GM19328 (cell line): ENCODE results near the gene PTPRK.

Experiments
- ATAC-seq: cut with Tn5 transposase; IDR thresholded peaks from one replicate; pipeline ENCODE4 v1.9.1; 2021; ENCODE audit warnings: mild to moderate bottlenecking, moderate library complexity; ENCODE audit not compliant: unreplicated experiment

PTPRK gene

DNA sequence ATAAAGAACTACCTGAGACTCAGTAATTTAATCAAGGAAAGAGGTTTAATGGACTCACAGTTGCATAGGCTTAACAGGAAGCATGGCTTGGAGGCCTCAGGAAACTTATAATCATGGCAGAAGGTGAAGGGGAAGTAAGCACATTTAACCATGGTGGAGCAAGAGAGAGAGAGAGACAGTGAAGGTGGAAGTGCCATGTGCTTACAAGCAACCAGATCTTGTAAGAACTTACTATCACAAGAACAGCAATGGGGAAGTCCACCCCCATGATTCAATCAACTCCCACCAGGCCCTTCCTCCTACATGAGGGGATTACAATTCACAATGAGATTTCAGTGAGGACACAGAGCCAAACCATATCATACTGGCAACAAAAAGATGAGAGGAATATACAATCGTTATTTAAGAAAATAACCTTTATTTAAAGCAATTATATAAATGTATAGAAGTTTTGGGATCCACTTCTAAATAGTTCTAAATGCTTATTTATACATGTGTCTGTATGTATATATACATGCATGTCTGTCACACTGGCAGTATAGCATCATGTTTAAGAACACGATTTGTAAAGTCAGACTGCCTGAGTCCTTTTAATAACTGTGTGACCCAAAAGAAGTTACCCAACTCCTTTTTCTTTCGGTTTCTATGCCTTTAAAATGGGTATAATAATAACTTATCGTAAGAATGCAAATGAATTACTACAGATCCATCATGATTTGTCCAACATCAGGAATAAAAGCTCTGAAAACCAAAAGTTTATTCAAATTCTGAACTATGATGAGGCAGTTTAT is 363.9 kb downstream of the PTPRK start:
- ATAC-seq, result no peak

DNA sequence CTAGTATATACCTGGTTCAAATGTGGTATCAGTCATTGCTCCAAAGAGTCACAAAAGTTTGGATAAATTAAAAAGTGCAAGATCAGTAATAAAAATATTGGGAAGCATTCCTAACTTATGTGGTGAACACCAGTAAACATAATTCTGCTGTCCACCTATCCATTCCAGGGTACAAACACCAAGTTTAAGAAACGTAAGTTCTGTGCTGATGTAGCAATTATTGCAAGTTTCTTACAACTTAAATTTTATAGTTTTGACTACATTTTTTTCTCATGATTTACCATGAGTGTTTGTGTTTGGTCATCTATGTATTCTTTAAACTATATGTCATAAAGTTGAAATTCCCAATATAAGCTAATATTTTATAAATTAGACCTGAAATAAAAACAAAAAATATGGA is 364.6 kb downstream of the PTPRK start:
- no peak for ATAC-seq

DNA sequence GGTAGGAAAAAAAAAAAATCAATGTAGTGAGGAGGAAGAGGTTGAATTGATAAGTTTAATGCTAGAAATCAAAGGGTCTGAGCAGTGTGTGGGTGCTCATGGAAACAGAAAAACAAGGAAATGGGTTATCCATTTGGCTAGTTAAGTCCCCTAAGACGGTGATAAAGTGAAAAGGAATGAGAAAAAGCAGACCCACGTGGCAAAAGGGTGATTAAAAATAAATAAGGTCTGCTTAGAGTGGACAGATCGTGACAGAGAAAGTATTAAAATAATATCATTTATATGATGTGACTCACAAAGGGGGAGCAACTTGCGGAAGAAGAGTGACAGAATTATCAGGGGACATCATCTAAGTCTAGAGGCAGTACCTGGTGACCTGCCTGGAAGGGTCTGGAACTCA is 367.8 kb downstream of the PTPRK start:
- ATAC-seq, result no peak

DNA sequence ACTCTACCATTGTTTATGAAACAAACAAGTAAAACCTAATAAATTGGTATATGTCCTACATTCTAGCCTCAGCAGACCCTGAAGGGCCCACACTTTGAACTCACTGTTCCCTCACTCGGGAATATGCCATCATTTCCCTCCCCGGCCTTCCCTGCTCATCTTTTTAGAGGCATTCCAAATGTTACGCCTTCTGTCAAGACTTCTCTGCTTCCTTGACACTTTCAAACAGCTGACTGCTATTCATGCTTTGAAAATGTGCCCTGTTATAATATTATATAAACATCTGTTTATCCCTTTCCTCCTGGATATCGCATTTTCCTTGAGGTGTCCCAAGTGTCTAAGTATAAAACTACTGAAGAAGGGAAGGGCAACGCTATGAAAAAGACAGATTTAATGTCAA is 370.0 kb downstream of the PTPRK start:
- no peak for ATAC-seq

DNA sequence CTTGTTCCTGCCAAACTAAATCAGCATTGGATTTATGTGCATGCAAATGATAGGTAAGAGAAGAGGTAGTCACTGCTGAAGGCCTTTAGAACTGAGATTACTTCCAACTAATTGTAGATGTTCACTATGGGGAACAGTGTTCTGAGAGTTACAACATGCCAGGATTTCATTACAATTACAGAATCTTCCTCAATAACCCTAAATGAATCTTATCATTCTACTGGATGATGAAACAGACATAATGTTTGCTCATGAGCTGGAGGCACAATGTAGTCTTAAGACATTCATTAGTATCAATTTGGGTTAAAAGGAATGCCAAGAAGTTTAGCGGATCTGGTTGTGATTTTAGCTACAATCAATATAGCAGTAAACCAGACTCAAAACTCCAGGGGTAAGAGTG is 370.6 kb downstream of the PTPRK start:
- ATAC-seq, result no peak

DNA sequence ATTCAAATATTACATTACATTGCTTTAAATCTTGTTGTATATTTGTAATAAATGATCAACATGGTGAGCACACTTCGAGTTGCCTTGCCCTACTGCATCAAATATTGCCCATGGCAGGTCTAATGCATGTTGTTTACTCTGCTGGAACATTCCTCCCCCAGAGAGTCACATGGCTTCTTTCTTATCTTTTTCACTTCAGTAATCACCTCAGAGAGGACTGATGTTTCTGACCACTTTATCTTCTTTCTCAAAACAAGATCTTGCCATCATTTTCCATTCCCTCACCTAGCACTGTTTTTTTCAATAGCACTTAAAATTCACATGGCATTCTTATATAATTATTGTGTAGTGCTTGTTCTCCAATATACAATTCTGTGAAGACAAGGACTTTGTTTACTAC is 376.1 kb downstream of the PTPRK start:
- ATAC-seq, result no peak

- no peak for ATAC-seq
Observed at GRCh38 chr6:128141932-128142331, 378.5 kb downstream of the PTPRK start.

GRCh38 chr6:128139519-128139918 is 380.9 kb downstream of the PTPRK start:
- ATAC-seq, result no peak

- ATAC-seq, result no peak
Observed at GRCh38 chr6:128138694-128139093, 381.7 kb downstream of the PTPRK start.

DNA sequence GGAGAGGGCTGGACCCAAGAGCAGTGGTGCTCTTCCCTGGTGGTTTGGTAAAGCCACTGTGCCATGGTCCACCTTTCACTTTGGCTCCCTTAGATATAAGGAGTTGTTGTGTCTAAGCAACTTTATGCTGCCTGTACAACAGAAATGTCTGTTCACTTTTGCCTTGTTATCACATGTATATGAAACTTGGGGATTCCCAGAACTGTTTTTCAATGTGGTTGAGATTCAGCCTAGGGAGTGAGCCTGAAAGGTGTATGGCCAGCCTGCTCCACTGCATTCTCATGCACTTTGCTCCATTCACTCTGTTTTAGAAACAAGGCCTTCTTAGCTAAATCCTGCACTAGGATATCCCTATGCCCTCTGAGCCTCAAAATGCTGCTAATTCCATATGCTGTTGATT is 385.1 kb downstream of the PTPRK start:
- no peak for ATAC-seq

- no peak for ATAC-seq
Observed at GRCh38 chr6:128131566-128131965, 388.8 kb downstream of the PTPRK start.

GRCh38 chr6:128131036-128131435 is 389.4 kb downstream of the PTPRK start:
- ATAC-seq, result no peak

- no peak for ATAC-seq
Observed at GRCh38 chr6:128129679-128130078, 390.7 kb downstream of the PTPRK start.

DNA sequence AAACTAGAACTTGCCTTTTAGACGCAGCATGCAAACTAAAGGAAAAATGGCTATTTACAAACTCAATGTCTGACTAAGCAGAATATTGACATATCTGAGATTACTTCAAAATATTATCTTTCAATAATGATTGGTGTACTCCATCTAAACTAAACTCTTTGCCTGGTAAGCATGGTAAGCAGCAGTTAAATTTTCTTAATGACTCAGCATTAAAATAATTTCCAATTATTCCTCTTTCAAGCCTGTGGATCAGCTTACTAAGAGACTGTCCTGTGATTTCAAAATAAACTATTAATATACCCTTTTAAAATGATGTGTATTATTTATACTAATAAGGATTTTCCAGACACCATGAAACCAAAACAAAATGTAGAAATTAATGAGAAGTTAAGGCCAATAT is 392.7 kb downstream of the PTPRK start:
- ATAC-seq, result no peak

DNA sequence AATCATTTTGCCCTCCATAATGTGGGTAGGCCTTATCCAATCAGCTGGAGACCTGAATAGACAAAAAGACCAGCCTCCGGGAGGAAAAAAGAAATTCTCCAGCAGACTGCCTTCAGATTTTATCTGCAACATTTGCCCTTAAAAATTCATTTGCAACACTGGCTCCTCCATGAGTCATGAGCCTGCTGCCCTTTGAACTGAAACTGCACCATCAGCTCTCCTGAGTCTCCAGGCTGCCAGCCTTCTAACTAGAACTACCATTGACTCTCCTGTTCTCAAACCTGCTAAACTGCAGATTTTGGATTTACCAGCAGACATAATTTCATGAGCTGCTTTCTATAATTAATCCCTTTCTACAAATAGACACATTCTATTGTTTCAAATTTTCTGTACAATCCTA is 395.7 kb downstream of the PTPRK start:
- ATAC-seq, result no peak

DNA sequence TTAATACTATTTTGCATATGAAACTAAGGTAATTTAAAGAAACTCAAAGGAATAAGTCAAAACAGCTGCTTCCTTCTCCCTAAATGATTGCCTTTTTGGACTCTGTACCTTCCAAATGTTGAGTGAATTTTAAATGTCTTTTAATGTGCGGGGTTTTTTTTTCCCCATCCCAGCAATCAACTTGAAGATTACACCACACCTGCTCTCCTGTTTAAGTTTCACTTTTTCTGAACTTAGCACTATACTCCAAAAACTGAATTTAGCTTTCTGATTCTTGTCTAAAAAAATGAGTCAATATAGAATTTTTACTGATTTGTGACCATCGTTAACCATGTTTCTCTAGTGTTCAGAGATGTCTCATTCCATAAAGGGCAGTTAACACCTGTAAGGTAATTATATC is 398.8 kb downstream of the PTPRK start:
- ATAC-seq, result no peak

GRCh38 chr6:128121190-128121589 is 399.2 kb downstream of the PTPRK start:
- no peak for ATAC-seq

DNA sequence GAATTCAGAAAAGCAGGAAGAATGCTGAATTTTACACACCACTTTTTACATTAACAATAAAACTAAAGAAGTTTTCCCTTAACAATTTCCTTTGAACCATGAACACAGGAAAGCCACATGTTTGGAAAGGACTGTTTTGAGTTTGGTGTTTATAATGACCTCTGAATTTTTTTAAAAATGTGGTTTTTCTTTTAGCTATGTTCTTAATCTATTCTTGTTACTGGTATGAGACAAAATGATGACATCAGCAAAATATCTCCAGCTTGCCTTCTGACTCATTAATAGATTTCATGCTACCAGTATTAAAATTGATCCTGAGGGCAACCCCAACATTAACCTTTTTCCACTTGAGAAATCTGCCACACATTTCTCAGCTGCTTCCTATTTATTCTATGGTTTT is 402.0 kb downstream of the PTPRK start:
- no peak for ATAC-seq

DNA sequence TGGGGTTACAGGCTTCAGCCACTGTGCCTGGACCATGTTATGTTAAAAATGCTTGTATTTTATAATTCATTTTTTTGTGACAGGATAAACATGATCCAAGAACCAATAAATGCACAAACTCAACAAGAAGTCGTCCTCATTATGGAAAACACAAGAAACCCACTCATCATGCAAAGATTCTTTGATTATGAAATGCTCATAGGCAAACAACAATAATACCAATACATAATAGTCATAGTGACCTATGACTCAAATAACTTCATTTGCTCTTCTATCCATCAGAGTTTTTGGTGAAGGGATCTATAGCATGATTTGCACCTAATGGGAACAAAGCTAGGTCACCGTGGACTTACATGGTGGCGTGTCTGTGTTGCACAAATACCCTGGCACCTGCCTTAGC is 402.5 kb downstream of the PTPRK start:
- ATAC-seq, result no peak

DNA sequence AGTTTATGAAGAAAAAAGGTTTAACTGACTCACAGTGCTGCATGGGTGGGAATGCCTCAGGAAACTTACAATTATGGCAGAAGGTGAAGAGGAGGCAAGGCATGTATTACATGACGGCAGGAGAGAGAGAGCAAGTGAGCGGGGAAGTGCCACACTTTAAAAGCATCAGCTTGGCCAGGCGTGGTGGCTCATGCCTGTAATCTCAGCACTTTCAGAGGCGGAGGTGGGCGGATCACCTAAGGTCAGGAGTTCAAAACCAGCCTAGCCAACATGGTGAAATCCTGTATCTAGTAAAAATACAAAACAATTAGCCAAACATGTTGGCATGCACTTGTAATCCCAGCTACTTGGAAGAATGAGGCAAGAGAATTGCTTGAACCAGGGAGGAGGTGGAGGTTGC is 406.2 kb downstream of the PTPRK start:
- ATAC-seq, result no peak

- ATAC-seq, result no peak
Observed at GRCh38 chr6:128112494-128112893, 407.9 kb downstream of the PTPRK start.

DNA sequence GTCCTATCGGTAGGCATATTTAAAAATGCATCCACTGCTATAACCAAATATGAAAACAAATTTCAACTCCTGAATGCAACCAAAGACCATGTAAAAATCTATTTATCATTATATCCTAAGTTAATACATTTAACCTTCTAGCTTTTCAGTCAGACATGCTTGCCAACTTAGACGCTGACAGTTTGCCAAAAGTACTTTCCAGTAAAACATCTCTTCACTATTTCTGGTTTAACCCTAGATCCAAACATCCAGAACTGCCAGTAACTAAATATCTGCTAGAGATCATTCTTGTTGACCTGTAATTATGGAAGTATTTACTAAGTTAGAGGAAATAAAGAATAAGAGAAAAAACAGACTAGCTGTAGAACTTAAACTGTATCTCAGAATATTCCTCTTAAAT is 409.3 kb downstream of the PTPRK start:
- no peak for ATAC-seq

DNA sequence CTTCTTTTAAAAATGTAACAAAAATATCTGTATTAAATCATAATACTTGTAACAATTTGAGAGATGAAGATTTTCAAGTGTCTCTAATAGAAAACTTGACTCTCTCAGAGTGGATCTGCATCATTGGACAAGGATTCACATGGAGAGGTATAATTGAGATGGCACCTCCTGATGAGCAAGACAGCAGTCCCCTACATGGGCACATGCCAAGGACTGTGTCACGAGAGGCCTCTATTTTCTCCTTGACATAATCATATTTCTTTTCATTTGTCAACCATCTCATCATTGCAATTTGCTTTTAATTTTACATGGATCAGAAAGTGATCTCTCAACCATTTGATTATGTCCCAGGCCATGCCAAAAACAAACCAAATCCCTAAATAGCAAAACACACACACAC is 412.7 kb downstream of the PTPRK start:
- no peak for ATAC-seq
